WTC11 (cell line): Measurements from ENCODE around the gene COX6A1. TPM values are rescaled to one million over a fixed set of nuclear protein-coding genes. Genes with fewer than 3 reads are reported as not detected.

Source experiments
- ATAC-seq: fragments of 200-7000 bp; cut with Tn5 transposase; 2 replicates; pipeline ENCODE4 v1.10.0; 2021; ENCODE audit warnings: mild to moderate bottlenecking, moderate library complexity
- CTCF ChIA-PET: fragments of 300-600 bp; sonication (Branson Sonifier 250); formaldehyde crosslinking; loops from one replicate; lab custom pipeline; 2021; ENCODE audit warnings: antibody characterized with exemption; lab: Charles Lee
- POLR2A ChIA-PET: fragments of 350-600 bp; sonication (Branson Sonifier 250); formaldehyde crosslinking; loops from one replicate; lab custom pipeline; 2021; ENCODE audit warnings: antibody characterized with exemption; lab: Charles Lee
- DNase-seq: peaks from one replicate; pipeline ENCODE4 v3.0.0; 2021; ENCODE audit warnings: low spot score
- H3K27ac Mint-ChIP-seq: 2 replicates; pipeline ENCODE4 v1.8.0; 2021; ENCODE audit warnings: mixed read lengths
- H3K27me3 Mint-ChIP-seq: 2 replicates; pipeline ENCODE4 v1.8.0; 2021; ENCODE audit warnings: low read depth, mild to moderate bottlenecking, moderate library complexity, mixed read lengths
- H3K36me3 Mint-ChIP-seq: 2 replicates; pipeline ENCODE4 v1.8.0; 2021; ENCODE audit warnings: mixed read lengths
- H3K4me1 Mint-ChIP-seq: 2 replicates; pipeline ENCODE4 v1.8.0; 2022; ENCODE audit warnings: mixed read lengths
- H3K4me3 Mint-ChIP-seq: 2 replicates; pipeline ENCODE4 v1.8.0; 2021; ENCODE audit warnings: mild to moderate bottlenecking, moderate library complexity, mixed read lengths
- H3K9me3 Mint-ChIP-seq: 2 replicates; pipeline ENCODE4 v1.8.0; 2021; ENCODE audit warnings: mixed read lengths
- JAZF1 ChIP-seq: fragments of 250-450 bp; sonication (Bioruptor Pico); IDR thresholded peaks from 2 replicates; pipeline ENCODE4 v1.9.0; 2021; ENCODE audit warnings: moderate library complexity, mild to moderate bottlenecking, inconsistent platforms
- PRRX2 ChIP-seq: fragments of 250-450 bp; sonication (Bioruptor Pico); IDR thresholded peaks from 2 replicates; pipeline ENCODE4 v1.8.0; 2021; ENCODE audit warnings: mild to moderate bottlenecking
- SP1 ChIP-seq: sonication (generic); formaldehyde crosslinking; conservative IDR thresholded peaks from 2 replicates; pipeline ENCODE4 v1.8.1; 2022; ENCODE audit warnings: missing genetic modification reagents
- total RNA-seq: library from RNA; stranded (reverse); gene quantifications from 3 replicates; pipeline ENCODE4 v1.2.3, GENCODE V29; 2021
- TF ChIP-seq, protein P1 (sequence below): sonication (generic); formaldehyde crosslinking; IDR thresholded peaks from 2 replicates; pipeline ENCODE4 v1.8.0; 2022; ENCODE audit warnings: missing genetic modification reagents
- TF ChIP-seq, protein P2 (sequence below): sonication (generic); formaldehyde crosslinking; IDR thresholded peaks from 2 replicates; pipeline ENCODE4 v1.8.1; 2022; ENCODE audit warnings: mild to moderate bottlenecking, missing genetic modification reagents, moderate library complexity, borderline replicate concordance
- TF ChIP-seq, protein P3 (sequence below): sonication (generic); formaldehyde crosslinking; IDR thresholded peaks from 2 replicates; pipeline ENCODE4 v1.8.0; 2023; ENCODE audit warnings: missing genetic modification reagents, mild to moderate bottlenecking, borderline replicate concordance
- TF ChIP-seq, protein P4 (sequence below): sonication (generic); formaldehyde crosslinking; IDR thresholded peaks from 2 replicates; pipeline ENCODE4 v1.8.0; 2022; ENCODE audit warnings: mild to moderate bottlenecking, missing genetic modification reagents
- TF ChIP-seq, protein P5 (sequence below): sonication (generic); formaldehyde crosslinking; IDR thresholded peaks from 2 replicates; pipeline ENCODE4 v1.8.1; 2023; ENCODE audit warnings: mild to moderate bottlenecking, moderate library complexity, missing genetic modification reagents

Gene COX6A1
- total RNA-seq, 1 experiment from 2014 or later, result 573 TPM

DNA sequence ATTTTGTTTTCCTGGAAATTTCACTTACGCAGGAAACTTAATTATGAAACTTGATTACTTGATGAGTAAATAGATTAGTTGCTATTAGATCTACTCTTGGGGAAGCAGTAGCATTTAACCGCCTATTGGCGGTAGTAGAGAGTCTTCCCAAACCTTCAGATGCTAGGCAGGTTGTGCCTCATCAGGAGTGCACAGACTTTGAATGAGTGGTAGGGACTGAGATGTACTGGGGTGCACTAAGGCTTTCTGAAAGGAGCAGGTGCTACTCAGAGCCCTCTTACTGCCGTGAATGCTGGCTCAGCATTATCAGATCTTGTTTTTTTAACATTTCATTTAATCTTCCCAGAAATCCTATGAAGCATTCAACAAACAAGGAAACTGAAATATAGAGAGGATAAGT is 16.1 kb downstream of the COX6A1 start:
- H3K27ac Mint-ChIP-seq, result no peak overlapping the region
- ChIA-PET POLR2A (no interaction called here), CTCF (interaction anchor here (1.0 to 1.5 kb wide), 5 partner anchors 14 to 195 kb away, joined by 3 to 6 read pairs (median 3); no protein-coding TSS in a partner anchor)
- H3K36me3 Mint-ChIP-seq, result peaks cover 43% of the 10 kb centered on the region
- H3K27me3 Mint-ChIP-seq, result no peaks in the 10 kb centered on the region
- DNase-seq (no peak), ATAC-seq (peak; percentile 84)
- no peaks in the 10 kb centered on the region for H3K9me3 Mint-ChIP-seq
- no peak for TF ChIP-seq PRRX2 (CRISPR knock-in tag)
- TF ChIP-seq, protein P1, sequence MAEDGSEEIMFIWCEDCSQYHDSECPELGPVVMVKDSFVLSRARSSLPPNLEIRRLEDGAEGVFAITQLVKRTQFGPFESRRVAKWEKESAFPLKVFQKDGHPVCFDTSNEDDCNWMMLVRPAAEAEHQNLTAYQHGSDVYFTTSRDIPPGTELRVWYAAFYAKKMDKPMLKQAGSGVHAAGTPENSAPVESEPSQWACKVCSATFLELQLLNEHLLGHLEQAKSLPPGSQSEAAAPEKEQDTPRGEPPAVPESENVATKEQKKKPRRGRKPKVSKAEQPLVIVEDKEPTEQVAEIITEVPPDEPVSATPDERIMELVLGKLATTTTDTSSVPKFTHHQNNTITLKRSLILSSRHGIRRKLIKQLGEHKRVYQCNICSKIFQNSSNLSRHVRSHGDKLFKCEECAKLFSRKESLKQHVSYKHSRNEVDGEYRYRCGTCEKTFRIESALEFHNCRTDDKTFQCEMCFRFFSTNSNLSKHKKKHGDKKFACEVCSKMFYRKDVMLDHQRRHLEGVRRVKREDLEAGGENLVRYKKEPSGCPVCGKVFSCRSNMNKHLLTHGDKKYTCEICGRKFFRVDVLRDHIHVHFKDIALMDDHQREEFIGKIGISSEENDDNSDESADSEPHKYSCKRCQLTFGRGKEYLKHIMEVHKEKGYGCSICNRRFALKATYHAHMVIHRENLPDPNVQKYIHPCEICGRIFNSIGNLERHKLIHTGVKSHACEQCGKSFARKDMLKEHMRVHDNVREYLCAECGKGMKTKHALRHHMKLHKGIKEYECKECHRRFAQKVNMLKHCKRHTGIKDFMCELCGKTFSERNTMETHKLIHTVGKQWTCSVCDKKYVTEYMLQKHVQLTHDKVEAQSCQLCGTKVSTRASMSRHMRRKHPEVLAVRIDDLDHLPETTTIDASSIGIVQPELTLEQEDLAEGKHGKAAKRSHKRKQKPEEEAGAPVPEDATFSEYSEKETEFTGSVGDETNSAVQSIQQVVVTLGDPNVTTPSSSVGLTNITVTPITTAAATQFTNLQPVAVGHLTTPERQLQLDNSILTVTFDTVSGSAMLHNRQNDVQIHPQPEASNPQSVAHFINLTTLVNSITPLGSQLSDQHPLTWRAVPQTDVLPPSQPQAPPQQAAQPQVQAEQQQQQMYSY (CRISPR knock-in tag), result no peak
- TF ChIP-seq, protein P2, sequence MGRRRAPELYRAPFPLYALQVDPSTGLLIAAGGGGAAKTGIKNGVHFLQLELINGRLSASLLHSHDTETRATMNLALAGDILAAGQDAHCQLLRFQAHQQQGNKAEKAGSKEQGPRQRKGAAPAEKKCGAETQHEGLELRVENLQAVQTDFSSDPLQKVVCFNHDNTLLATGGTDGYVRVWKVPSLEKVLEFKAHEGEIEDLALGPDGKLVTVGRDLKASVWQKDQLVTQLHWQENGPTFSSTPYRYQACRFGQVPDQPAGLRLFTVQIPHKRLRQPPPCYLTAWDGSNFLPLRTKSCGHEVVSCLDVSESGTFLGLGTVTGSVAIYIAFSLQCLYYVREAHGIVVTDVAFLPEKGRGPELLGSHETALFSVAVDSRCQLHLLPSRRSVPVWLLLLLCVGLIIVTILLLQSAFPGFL (CRISPR knock-in tag), result no peak
- TF ChIP-seq JAZF1 (CRISPR knock-in tag), result no peak
- no peaks in the 10 kb centered on the region for H3K4me1 Mint-ChIP-seq
- H3K4me3 Mint-ChIP-seq, result no peak overlapping the region

DNA sequence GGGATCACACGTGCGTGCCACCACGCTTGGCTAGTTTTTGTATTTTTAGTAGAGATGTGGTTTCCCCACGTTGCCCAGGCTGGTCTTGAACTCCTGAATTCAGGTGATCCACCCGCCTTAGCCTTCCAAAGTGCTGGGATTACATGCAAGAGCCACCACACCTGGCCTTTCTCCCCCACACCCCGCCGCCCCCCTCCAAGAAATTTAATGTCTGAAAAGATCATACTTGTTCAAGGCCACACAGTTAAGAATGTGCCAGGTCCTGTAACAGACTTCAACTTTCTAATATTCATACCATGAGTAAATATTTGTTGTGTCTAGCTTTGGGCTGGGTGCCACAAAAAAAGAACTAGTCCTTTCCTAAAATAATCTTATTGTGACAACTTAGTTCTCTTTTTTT is 17.4 kb downstream of the COX6A1 start:
- ChIA-PET CTCF (interaction anchor here (0.5 to 2.9 kb wide), 2 partner anchors 138 to 153 kb away, joined by 3 to 12 read pairs; partner anchors contain the start of gene SIRT4), POLR2A (no interaction called here)

More for the DNA sequence above, 17.4 kb downstream of the COX6A1 start:
- H3K4me3 Mint-ChIP-seq, result no peak overlapping the region
- H3K27me3 Mint-ChIP-seq, result no peaks in the 10 kb centered on the region
- H3K9me3 Mint-ChIP-seq, result no peaks in the 10 kb centered on the region
- no peak for ATAC-seq
- TF ChIP-seq SP1 (CRISPR knock-in tag), result no peak
- TF ChIP-seq, protein P3, sequence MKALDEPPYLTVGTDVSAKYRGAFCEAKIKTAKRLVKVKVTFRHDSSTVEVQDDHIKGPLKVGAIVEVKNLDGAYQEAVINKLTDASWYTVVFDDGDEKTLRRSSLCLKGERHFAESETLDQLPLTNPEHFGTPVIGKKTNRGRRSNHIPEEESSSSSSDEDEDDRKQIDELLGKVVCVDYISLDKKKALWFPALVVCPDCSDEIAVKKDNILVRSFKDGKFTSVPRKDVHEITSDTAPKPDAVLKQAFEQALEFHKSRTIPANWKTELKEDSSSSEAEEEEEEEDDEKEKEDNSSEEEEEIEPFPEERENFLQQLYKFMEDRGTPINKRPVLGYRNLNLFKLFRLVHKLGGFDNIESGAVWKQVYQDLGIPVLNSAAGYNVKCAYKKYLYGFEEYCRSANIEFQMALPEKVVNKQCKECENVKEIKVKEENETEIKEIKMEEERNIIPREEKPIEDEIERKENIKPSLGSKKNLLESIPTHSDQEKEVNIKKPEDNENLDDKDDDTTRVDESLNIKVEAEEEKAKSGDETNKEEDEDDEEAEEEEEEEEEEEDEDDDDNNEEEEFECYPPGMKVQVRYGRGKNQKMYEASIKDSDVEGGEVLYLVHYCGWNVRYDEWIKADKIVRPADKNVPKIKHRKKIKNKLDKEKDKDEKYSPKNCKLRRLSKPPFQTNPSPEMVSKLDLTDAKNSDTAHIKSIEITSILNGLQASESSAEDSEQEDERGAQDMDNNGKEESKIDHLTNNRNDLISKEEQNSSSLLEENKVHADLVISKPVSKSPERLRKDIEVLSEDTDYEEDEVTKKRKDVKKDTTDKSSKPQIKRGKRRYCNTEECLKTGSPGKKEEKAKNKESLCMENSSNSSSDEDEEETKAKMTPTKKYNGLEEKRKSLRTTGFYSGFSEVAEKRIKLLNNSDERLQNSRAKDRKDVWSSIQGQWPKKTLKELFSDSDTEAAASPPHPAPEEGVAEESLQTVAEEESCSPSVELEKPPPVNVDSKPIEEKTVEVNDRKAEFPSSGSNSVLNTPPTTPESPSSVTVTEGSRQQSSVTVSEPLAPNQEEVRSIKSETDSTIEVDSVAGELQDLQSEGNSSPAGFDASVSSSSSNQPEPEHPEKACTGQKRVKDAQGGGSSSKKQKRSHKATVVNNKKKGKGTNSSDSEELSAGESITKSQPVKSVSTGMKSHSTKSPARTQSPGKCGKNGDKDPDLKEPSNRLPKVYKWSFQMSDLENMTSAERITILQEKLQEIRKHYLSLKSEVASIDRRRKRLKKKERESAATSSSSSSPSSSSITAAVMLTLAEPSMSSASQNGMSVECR, result no peak
- TF ChIP-seq, protein P4, sequence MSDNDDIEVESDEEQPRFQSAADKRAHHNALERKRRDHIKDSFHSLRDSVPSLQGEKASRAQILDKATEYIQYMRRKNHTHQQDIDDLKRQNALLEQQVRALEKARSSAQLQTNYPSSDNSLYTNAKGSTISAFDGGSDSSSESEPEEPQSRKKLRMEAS (CRISPR knock-in tag), result no peak
- TF ChIP-seq, protein P5, sequence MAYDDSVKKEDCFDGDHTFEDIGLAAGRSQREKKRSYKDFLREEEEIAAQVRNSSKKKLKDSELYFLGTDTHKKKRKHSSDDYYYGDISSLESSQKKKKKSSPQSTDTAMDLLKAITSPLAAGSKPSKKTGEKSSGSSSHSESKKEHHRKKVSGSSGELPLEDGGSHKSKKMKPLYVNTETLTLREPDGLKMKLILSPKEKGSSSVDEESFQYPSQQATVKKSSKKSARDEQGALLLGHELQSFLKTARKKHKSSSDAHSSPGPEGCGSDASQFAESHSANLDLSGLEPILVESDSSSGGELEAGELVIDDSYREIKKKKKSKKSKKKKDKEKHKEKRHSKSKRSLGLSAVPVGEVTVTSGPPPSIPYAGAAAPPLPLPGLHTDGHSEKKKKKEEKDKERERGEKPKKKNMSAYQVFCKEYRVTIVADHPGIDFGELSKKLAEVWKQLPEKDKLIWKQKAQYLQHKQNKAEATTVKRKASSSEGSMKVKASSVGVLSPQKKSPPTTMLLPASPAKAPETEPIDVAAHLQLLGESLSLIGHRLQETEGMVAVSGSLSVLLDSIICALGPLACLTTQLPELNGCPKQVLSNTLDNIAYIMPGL, result no peak
- TF ChIP-seq, all 79 proteins: peak for 0
- H3K27ac Mint-ChIP-seq, result no peak overlapping the region
- no peaks in the 10 kb centered on the region for H3K4me1 Mint-ChIP-seq
- H3K36me3 Mint-ChIP-seq, result peaks cover 49% of the 10 kb centered on the region
- no peak for DNase-seq
